Astrocyte (in vitro differentiated cells and primary cell): ENCODE results near the gene TNFRSF4.

Experiments used
- CTCF ChIP-seq: IDR thresholded peaks from 2 replicates; pipeline ENCODE4 v1.5.1; 2011; ENCODE audit warnings: low read depth, mild to moderate bottlenecking, inconsistent platforms, low read length, moderate library complexity; ENCODE audit not compliant: insufficient read depth
- EZH2 ChIP-seq: IDR thresholded peaks from 2 replicates; pipeline ENCODE4 v1.6.1; 2012; ENCODE audit warnings: mild to moderate bottlenecking, low read length, inconsistent platforms; ENCODE audit not compliant: insufficient read depth

- no peak for TF ChIP-seq CTCF
- no peak for TF ChIP-seq EZH2
Observed at GRCh38 chr1:1259540-1259939, 45.6 kb upstream of the TNFRSF4 start.
